ENCODE results near the gene HS3ST6.

DNA sequence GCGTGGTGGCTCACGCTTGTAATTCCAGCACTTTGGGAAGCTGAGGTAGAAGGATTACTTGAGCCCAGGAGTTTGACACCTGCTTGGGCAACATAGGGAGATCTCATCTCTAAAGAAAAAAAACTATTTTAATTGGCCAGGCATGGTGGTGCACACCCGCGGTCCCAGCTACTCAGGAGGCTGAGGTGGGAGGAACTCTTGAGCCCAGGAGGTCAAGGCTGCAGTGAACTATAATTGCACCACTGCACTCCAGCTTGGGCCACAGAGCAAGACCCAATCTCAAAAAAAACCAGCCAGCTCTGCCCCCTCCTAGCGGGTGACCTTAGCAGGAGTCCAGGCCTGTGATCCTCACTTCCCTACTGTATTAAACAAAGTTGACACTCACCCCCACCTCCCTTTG, 5.9 kb upstream of the HS3ST6 start:
- TF ChIP-seq, protein P1, sequence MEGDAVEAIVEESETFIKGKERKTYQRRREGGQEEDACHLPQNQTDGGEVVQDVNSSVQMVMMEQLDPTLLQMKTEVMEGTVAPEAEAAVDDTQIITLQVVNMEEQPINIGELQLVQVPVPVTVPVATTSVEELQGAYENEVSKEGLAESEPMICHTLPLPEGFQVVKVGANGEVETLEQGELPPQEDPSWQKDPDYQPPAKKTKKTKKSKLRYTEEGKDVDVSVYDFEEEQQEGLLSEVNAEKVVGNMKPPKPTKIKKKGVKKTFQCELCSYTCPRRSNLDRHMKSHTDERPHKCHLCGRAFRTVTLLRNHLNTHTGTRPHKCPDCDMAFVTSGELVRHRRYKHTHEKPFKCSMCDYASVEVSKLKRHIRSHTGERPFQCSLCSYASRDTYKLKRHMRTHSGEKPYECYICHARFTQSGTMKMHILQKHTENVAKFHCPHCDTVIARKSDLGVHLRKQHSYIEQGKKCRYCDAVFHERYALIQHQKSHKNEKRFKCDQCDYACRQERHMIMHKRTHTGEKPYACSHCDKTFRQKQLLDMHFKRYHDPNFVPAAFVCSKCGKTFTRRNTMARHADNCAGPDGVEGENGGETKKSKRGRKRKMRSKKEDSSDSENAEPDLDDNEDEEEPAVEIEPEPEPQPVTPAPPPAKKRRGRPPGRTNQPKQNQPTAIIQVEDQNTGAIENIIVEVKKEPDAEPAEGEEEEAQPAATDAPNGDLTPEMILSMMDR (IDR thresholded peaks at IDR 0.05; ENCODE audit: insufficient read depth, low read length): no peak
- TF ChIP-seq, protein P2, sequence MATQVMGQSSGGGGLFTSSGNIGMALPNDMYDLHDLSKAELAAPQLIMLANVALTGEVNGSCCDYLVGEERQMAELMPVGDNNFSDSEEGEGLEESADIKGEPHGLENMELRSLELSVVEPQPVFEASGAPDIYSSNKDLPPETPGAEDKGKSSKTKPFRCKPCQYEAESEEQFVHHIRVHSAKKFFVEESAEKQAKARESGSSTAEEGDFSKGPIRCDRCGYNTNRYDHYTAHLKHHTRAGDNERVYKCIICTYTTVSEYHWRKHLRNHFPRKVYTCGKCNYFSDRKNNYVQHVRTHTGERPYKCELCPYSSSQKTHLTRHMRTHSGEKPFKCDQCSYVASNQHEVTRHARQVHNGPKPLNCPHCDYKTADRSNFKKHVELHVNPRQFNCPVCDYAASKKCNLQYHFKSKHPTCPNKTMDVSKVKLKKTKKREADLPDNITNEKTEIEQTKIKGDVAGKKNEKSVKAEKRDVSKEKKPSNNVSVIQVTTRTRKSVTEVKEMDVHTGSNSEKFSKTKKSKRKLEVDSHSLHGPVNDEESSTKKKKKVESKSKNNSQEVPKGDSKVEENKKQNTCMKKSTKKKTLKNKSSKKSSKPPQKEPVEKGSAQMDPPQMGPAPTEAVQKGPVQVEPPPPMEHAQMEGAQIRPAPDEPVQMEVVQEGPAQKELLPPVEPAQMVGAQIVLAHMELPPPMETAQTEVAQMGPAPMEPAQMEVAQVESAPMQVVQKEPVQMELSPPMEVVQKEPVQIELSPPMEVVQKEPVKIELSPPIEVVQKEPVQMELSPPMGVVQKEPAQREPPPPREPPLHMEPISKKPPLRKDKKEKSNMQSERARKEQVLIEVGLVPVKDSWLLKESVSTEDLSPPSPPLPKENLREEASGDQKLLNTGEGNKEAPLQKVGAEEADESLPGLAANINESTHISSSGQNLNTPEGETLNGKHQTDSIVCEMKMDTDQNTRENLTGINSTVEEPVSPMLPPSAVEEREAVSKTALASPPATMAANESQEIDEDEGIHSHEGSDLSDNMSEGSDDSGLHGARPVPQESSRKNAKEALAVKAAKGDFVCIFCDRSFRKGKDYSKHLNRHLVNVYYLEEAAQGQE (IDR thresholded peaks at IDR 0.05; ENCODE audit: insufficient replicate concordance, low read depth): no peak
- TF ChIP-seq SPI1 (IDR thresholded peaks at IDR 0.05; ENCODE audit: borderline replicate concordance, low read depth) (no peak), POLR2AphosphoS5 (IDR thresholded peaks at IDR 0.05; ENCODE audit: low read depth) (no peak), GABPA (IDR thresholded peaks at IDR 0.05; ENCODE audit: low read depth) (no peak)

All from HL-60 (cell line).